ENCODE data around the gene FBXL2. TPM values are rescaled to one million over a fixed set of nuclear protein-coding genes. Genes with fewer than 3 reads are reported as not detected.

Gene FBXL2
- total and polyA plus RNA-seq, 2 of the 4 experiments (the other 2 are of a cell fraction): 15.8 to 21.0 TPM

DNA sequence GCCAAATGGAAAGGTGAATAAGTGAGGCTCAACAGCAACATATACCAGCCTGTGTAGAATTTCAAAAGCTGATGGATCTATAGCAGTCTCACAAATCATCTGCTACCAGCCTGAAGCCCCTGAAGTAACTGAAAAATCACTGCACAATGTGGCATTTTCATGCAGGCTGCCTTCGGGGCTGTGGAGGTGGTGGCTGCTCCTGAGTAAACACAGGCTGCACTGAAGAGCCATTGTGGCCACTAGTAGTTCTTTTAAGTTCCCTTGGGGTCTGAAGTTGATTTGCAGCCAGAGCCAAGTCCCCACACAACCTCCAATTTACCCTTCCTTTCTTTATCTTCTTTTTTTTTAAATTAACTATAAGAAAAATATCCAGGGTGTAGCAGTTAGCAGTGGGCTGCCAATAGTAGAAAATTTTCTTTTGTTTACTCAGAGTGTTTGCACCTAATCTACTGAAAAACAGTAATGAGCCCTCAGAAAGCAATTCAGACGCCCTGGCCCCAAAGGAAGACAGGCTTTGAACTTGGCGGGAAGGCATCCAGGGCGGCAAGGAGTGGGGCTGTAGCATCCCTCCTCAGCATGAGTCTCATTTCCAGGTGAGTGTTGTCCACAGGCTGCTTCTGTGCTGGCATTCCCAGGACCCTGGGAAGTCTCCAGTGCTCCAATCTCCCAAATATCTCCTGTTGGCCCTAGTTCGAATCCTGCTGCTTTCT, 45.3 kb upstream of the FBXL2 start:
- POLR2A ChIA-PET (ENCODE audit: unreplicated experiment): no interaction called here
- Histone ChIP-seq H3K27me3 (ENCODE audit: control insufficient read depth, insufficient read depth, low read length) (peaks cover 16% of the 10 kb centered on the region), H2BK120ac (ENCODE audit: low read depth, low read length) (no peak overlapping the region), H4K8ac (ENCODE audit: low read depth in 2 of 2, low read length in 2 of 2) (no peak overlapping the region), H2AK5ac (ENCODE audit: low read depth, low read length) (no peak overlapping the region), H4K20me1 (ENCODE audit: insufficient read depth, low read length) (no peaks in the 10 kb centered on the region), H3K4ac (ENCODE audit: low read depth, low read length) (no peak overlapping the region), H3K4me1 (ENCODE audit: control insufficient read depth, insufficient read depth, low read length) (no peaks in the 10 kb centered on the region), H3K4me2 (ENCODE audit: low read depth, low read length) (no peak overlapping the region), H2BK20ac (ENCODE audit: low read depth, low read length) (no peak overlapping the region), H3K9me1 (ENCODE audit: insufficient read depth, low read length) (no peaks in the 10 kb centered on the region), H2AFZ (replicated peaks; ENCODE audit: low read length, poor library complexity) (peak overlapping the region; percentile 33), H3K27ac (ENCODE audit: insufficient read depth, low read length) (no peak overlapping the region), H2BK5ac (ENCODE audit: low read depth, low read length, poor library complexity, severe bottlenecking) (no peak overlapping the region), H3K18ac (ENCODE audit: low read depth, low read length) (no peak overlapping the region), H3K79me1 (ENCODE audit: low read depth in 1 of 2, low read length in 2 of 2) (no peaks in the 10 kb centered on the region), H3K9me3 (ENCODE audit: control insufficient read depth, insufficient read depth, low read length) (no peaks in the 10 kb centered on the region), H4K91ac (ENCODE audit: insufficient read depth, low read depth, low read length) (no peak overlapping the region), H2AK9ac (replicated peaks; ENCODE audit: low read depth, low read length, poor library complexity) (no peak overlapping the region), H3K14ac (replicated peaks; ENCODE audit: low read depth, low read length) (no peak overlapping the region), H2BK15ac (ENCODE audit: low read depth, low read length) (no peak overlapping the region), H3K23ac (ENCODE audit: low read depth, low read length) (no peak overlapping the region), H3K9ac (ENCODE audit: low read depth, low read length) (no peak overlapping the region), H4K5ac (ENCODE audit: low read depth, low read length) (no peak overlapping the region), H3K36me3 (ENCODE audit: control insufficient read depth, insufficient read depth, low read length) (no peaks in the 10 kb centered on the region), H3K56ac (ENCODE audit: extremely low read depth, insufficient read depth, low read length) (no peak overlapping the region), H3K4me3 (ENCODE audit: insufficient read depth, low read depth, low read length) (no peak overlapping the region)
- in situ Hi-C loops (cut with MboI; ENCODE audit: low sequenced_read_pairs) (no loop called here), intact Hi-C loops (cut with micrococcal nuclease) (no loop called here), dilution Hi-C loops (cut with HindIII; ENCODE audit: low sequenced_read_pairs, unreplicated experiment) (no loop called here)
- DNase-seq (no peak), ATAC-seq (ENCODE audit: low read depth) (no peak)
- WGBS, 2 experiments (ENCODE audit: extremely low coverage in 2 of 2, insufficient read length in 1 of 2): 58% methylated on average over 2 of the region's 5 CpGs; no CpG with 5 or more reads in 1 of the 2 experiments
- BruUV-seq (replicated peaks): no TSS peak
- CTCF ChIA-PET: no interaction called here
- no peak for TF ChIP-seq RCOR1 (IDR thresholded peaks at IDR 0.05; ENCODE audit: insufficient replicate concordance, low read length)
- no peak for TF ChIP-seq RAD21 (IDR thresholded peaks at IDR 0.05; ENCODE audit: low read length)
- no peak for TF ChIP-seq MXI1 (IDR thresholded peaks at IDR 0.05; ENCODE audit: borderline replicate concordance, low read depth, low read length)
- TF ChIP-seq MAZ (IDR thresholded peaks at IDR 0.05; ENCODE audit: borderline replicate concordance, low read depth, low read length): no peak
